GM19193 (cell line): Measurements from ENCODE around the gene PRLH.

ENCODE experiments used
- POLR2A ChIP-seq: IDR thresholded peaks from 4 replicates; pipeline ENCODE4 v1.6.1; 2011; ENCODE audit not compliant: insufficient read depth, insufficient read length; ENCODE audit errors: extremely low read depth

Gene PRLH

GRCh38 chr2:237612527-237613357 is 46.4 kb downstream of the PRLH start:
- TF ChIP-seq POLR2A = no peak

- TF ChIP-seq POLR2A = no peak
Measured at GRCh38 chr2:237613679-237614078, 47.3 kb downstream of the PRLH start.

GRCh38 chr2:237614151-237614720 is 47.9 kb downstream of the PRLH start:
- no peak for TF ChIP-seq POLR2A

GRCh38 chr2:237615631-237616249 is 49.4 kb downstream of the PRLH start:
- TF ChIP-seq POLR2A = no peak

GRCh38 chr2:237616373-237616733 is 50.0 kb downstream of the PRLH start:
- TF ChIP-seq POLR2A = no peak
